ENCODE results near the gene SP140. TPM values are rescaled to one million over a fixed set of nuclear protein-coding genes. Genes with fewer than 3 reads are reported as not detected.
"Not testable (repeated sequence)": the region's sequence is repeated elsewhere in the genome, so short reads cannot be mapped to it uniquely, and the experiment has no call there.

SP140 gene
- total RNA-seq, 1 donor from 2014 or later: 7.4 TPM

- DNase-seq (ENCODE audit: extremely low spot score in 2 of 2): no peak
- intact Hi-C loops (cut with DNase I): no loop called here
- no peak overlapping the region for H3K4me3 ChIP-seq
- peaks cover 0 to 12% of the 10 kb centered on the region in 2 donors for H3K36me3 ChIP-seq
- peaks cover 4% of the 10 kb centered on the region for H3K4me1 ChIP-seq
- TF ChIP-seq CTCF (IDR thresholded peaks at IDR 0.05): no peak
- no peak for TF ChIP-seq POLR2A (IDR thresholded peaks at IDR 0.05)
- TF ChIP-seq POLR2AphosphoS5 (IDR thresholded peaks at IDR 0.05; ENCODE audit: insufficient read depth in 1 of 2, low read depth in 1 of 2): no peak
- no peaks in the 10 kb centered on the region for H3K9me3 ChIP-seq
- no peak overlapping the region for H3K27ac ChIP-seq
- no peaks in the 10 kb centered on the region for H3K27me3 ChIP-seq
Measured at GRCh38 chr2:230335864-230336506, 110.4 kb downstream of the SP140 start.

- H3K4me1 ChIP-seq; H3K9me3 ChIP-seq; intact Hi-C loops (cut with DNase I); H3K27me3 ChIP-seq; DNase-seq (ENCODE audit: extremely low spot score in 2 of 2); H3K27ac ChIP-seq; H3K36me3 ChIP-seq; H3K4me3 ChIP-seq: not testable (repeated sequence)
Measured at GRCh38 chr2:230341936-230342528, 116.5 kb downstream of the SP140 start.

- H3K36me3 ChIP-seq; H3K27me3 ChIP-seq; H3K4me1 ChIP-seq; H3K27ac ChIP-seq; DNase-seq (ENCODE audit: extremely low spot score in 2 of 2); intact Hi-C loops (cut with DNase I); H3K4me3 ChIP-seq; H3K9me3 ChIP-seq: not testable (repeated sequence)
Measured at GRCh38 chr2:230343041-230343624, 117.6 kb downstream of the SP140 start.

GRCh38 chr2:230343747-230344146 is 118.2 kb downstream of the SP140 start:
- Histone ChIP-seq H3K4me3 (no peak overlapping the region), H3K4me1 (no peaks in the 10 kb centered on the region), H3K36me3 (peaks cover 0 to 6% of the 10 kb centered on the region in 2 donors), H3K27ac (no peak overlapping the region), H3K9me3 (no peaks in the 10 kb centered on the region), H3K27me3 (no peaks in the 10 kb centered on the region)
- no peak for DNase-seq (ENCODE audit: extremely low spot score in 2 of 2)
- no peak for TF ChIP-seq POLR2AphosphoS5 (IDR thresholded peaks at IDR 0.05; ENCODE audit: insufficient read depth in 1 of 2, low read depth in 1 of 2)
- TF ChIP-seq CTCF (IDR thresholded peaks at IDR 0.05): no peak
- no peak for TF ChIP-seq POLR2A (IDR thresholded peaks at IDR 0.05)
- intact Hi-C loops (cut with DNase I): no loop called here

GRCh38 chr2:230346465-230346864 is 120.9 kb downstream of the SP140 start:
- TF ChIP-seq CTCF (IDR thresholded peaks at IDR 0.05) (no peak), POLR2AphosphoS5 (IDR thresholded peaks at IDR 0.05; ENCODE audit: insufficient read depth in 1 of 2, low read depth in 1 of 2) (no peak), POLR2A (IDR thresholded peaks at IDR 0.05) (no peak)
- Histone ChIP-seq H3K27ac (no peak overlapping the region), H3K4me1 (no peaks in the 10 kb centered on the region), H3K9me3 (no peaks in the 10 kb centered on the region), H3K36me3 (peaks cover 0 to 6% of the 10 kb centered on the region in 2 donors), H3K4me3 (no peak overlapping the region), H3K27me3 (no peaks in the 10 kb centered on the region)
- DNase-seq (ENCODE audit: extremely low spot score in 2 of 2): no peak
- intact Hi-C loops (cut with DNase I): no loop called here

GRCh38 chr2:230346921-230347533 is 121.5 kb downstream of the SP140 start:
- peaks cover 0 to 6% of the 10 kb centered on the region in 2 donors for H3K36me3 ChIP-seq
- no peaks in the 10 kb centered on the region for H3K9me3 ChIP-seq
- no peaks in the 10 kb centered on the region for H3K27me3 ChIP-seq
- no peak overlapping the region for H3K4me3 ChIP-seq
- intact Hi-C loops (cut with DNase I): no loop called here
- DNase-seq (ENCODE audit: extremely low spot score in 2 of 2): no peak
- no peaks in the 10 kb centered on the region for H3K4me1 ChIP-seq
- no peak overlapping the region for H3K27ac ChIP-seq
- no peak for TF ChIP-seq CTCF (IDR thresholded peaks at IDR 0.05)
- no peak for TF ChIP-seq POLR2AphosphoS5 (IDR thresholded peaks at IDR 0.05; ENCODE audit: insufficient read depth in 1 of 2, low read depth in 1 of 2)
- TF ChIP-seq POLR2A (IDR thresholded peaks at IDR 0.05): no peak

Measured in vagina (tissue), 2 donors.